Measurements from ENCODE around the gene NRL. TPM values are rescaled to one million over a fixed set of nuclear protein-coding genes. Genes with fewer than 3 reads are reported as not detected.

Gene NRL
- total and polyA plus RNA-seq, 9 of the 15 experiments (the other 6 are each of a cell fraction or from before 2014, with no cell fraction given), result 0.07 to 2.7 (median 1.4) TPM; not detected in 1

DNA sequence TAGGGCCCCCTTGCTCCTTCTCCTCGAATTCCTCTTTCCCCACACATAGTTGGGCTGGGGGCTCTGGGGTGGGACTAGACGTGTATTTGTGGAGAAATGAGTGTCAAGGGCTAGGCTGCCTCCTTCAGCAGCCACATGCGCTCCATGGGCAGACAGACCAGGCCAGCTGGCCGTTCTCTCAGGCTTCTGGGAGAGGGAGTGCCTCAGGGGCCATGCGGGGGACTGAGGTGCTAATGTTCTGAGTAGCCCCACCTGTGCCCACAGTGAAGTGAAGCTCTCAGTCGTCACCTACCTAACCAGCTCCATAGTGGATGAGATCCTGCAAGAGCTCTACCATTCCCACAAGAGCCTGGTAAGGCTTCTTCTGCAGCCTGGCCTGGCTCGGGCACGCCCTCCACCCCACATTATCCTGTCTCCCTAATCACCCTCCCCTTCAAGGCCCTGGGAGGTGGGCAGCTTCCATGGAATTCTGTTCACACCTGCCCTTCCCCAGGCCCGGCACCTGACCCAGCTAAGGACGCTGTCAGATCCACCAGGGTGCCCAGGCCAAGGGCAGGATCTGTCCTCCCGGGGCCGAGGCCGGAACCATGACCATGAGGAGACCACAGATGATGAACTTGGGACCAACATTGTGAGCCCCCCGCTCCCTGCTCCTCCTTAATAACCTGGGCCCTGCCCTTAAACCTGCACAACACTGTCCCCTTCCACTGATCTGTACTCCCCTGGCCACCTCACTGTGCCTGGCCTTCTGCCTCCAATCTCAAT, 52.4 kb downstream of the NRL start:
- H3K4me3 ChIP-seq, result no peak overlapping the region
- no peak overlapping the region for H3K4me2 ChIP-seq (ENCODE audit: insufficient read depth, low read length)
- intact Hi-C loops (cut with micrococcal nuclease), result no loop called here

More for the DNA sequence above, 52.4 kb downstream of the NRL start:
- Histone ChIP-seq H3K9me3 (replicated peaks; ENCODE audit: control insufficient read depth, insufficient read depth, low read depth, low read length) (no peaks in the 10 kb centered on the region), H3K4me1 (replicated peaks in 1 of 2; ENCODE audit: control insufficient read depth in 2 of 2, insufficient read depth in 2 of 2, low read length in 2 of 2) (peaks cover 0 to 6% of the 10 kb centered on the region in 2 experiments; a peak in 2 of 5 replicates), H3K27ac (ENCODE audit: extremely low read depth, low read depth, low read length) (no peak overlapping the region), H4K20me1 (replicated peaks; ENCODE audit: control insufficient read depth, insufficient read depth, low read length) (no peaks in the 10 kb centered on the region), H3K9me1 (ENCODE audit: control insufficient read depth, insufficient read depth, low read length) (no peaks in the 10 kb centered on the region), H3K79me2 (ENCODE audit: control insufficient read depth, insufficient read depth, low read length) (no peaks in the 10 kb centered on the region), H3K27me3 (ENCODE audit: control insufficient read depth in 2 of 2, insufficient read depth in 2 of 2, low read length in 2 of 2) (peaks cover 0 to 7% of the 10 kb centered on the region in 2 experiments; a peak in 1 of 5 replicates), H3K9ac (ENCODE audit: insufficient read depth in 1 of 2, low read depth in 2 of 2, low read length in 2 of 2) (no peak overlapping the region), H2AFZ (ENCODE audit: low read depth, low read length) (no peak overlapping the region), H3K36me3 (ENCODE audit: control insufficient read depth, insufficient read depth, low read length) (no peaks in the 10 kb centered on the region)
- DNase-seq (ENCODE audit: extremely low read depth in 1 of 4, low spot score in 3 of 4), result no peak
- ChIA-PET POLR2A (interaction anchor here (0.6 to 1.8 kb wide), 2 partner anchors 31 to 133 kb away, joined by 4 to 6 read pairs; partner anchors contain the start of genes PCK2 and TM9SF1), CTCF (ENCODE audit: low intra/inter-chr PET ratio) (no interaction called here)
- no peak for ATAC-seq
- no peak for TF ChIP-seq ZNF133 (CRISPR knock-in tag; IDR thresholded peaks at IDR 0.05)
- TF ChIP-seq ZBTB17 (CRISPR knock-in tag; IDR thresholded peaks at IDR 0.05), result no peak
- TF ChIP-seq TEAD2 (tag; IDR thresholded peaks at IDR 0.05), result no peak
- no peak for TF ChIP-seq PRMT5 (CRISPR knock-in tag; IDR thresholded peaks at IDR 0.05)
- no peak for TF ChIP-seq ZNF143 (CRISPR knock-in tag; IDR thresholded peaks at IDR 0.05)
- TF ChIP-seq TRIM28 (IDR thresholded peaks at IDR 0.05), result no peak
- no peak for TF ChIP-seq FOXJ2 (tag; IDR thresholded peaks at IDR 0.05)
- no peak for TF ChIP-seq NCOA1 (IDR thresholded peaks at IDR 0.05; ENCODE audit: low read depth)
- no peak for TF ChIP-seq ZNF3 (CRISPR knock-in tag; IDR thresholded peaks at IDR 0.05)
- no peak for TF ChIP-seq SMARCE1 (IDR thresholded peaks at IDR 0.05)
- no peak for TF ChIP-seq FOXJ3 (CRISPR knock-in tag; IDR thresholded peaks at IDR 0.05)
- no peak for TF ChIP-seq MYBL2 (IDR thresholded peaks at IDR 0.05; ENCODE audit: low read depth)
- TF ChIP-seq MYBL2 (CRISPR knock-in tag; IDR thresholded peaks at IDR 0.05; ENCODE audit: borderline replicate concordance), result no peak
- TF ChIP-seq, protein P1, sequence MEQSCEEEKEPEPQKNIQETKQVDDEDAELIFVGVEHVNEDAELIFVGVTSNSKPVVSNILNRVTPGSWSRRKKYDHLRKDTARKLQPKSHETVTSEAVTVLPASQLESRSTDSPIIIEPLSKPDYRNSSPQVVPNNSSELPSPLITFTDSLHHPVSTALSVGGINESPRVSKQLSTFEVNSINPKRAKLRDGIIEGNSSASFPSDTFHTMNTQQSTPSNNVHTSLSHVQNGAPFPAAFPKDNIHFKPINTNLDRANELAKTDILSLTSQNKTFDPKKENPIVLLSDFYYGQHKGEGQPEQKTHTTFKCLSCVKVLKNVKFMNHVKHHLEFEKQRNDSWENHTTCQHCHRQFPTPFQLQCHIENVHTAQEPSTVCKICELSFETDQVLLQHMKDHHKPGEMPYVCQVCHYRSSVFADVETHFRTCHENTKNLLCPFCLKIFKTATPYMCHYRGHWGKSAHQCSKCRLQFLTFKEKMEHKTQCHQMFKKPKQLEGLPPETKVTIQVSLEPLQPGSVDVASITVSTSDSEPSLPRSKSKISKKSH (CRISPR knock-in tag; IDR thresholded peaks at IDR 0.05), result no peak
- TF ChIP-seq, protein P2, sequence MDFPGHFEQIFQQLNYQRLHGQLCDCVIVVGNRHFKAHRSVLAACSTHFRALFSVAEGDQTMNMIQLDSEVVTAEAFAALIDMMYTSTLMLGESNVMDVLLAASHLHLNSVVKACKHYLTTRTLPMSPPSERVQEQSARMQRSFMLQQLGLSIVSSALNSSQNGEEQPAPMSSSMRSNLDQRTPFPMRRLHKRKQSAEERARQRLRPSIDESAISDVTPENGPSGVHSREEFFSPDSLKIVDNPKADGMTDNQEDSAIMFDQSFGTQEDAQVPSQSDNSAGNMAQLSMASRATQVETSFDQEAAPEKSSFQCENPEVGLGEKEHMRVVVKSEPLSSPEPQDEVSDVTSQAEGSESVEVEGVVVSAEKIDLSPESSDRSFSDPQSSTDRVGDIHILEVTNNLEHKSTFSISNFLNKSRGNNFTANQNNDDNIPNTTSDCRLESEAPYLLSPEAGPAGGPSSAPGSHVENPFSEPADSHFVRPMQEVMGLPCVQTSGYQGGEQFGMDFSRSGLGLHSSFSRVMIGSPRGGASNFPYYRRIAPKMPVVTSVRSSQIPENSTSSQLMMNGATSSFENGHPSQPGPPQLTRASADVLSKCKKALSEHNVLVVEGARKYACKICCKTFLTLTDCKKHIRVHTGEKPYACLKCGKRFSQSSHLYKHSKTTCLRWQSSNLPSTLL (IDR thresholded peaks at IDR 0.05), result no peak
- TF ChIP-seq, protein P3, sequence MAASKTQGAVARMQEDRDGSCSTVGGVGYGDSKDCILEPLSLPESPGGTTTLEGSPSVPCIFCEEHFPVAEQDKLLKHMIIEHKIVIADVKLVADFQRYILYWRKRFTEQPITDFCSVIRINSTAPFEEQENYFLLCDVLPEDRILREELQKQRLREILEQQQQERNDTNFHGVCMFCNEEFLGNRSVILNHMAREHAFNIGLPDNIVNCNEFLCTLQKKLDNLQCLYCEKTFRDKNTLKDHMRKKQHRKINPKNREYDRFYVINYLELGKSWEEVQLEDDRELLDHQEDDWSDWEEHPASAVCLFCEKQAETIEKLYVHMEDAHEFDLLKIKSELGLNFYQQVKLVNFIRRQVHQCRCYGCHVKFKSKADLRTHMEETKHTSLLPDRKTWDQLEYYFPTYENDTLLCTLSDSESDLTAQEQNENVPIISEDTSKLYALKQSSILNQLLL (CRISPR knock-in tag; IDR thresholded peaks at IDR 0.05; ENCODE audit: borderline replicate concordance), result no peak
- TF ChIP-seq RB1 (IDR thresholded peaks at IDR 0.05; ENCODE audit: low read depth), result no peak
- no peak for TF ChIP-seq BCOR (IDR thresholded peaks at IDR 0.05)
- no peak for TF ChIP-seq KDM2B (CRISPR knock-in tag; IDR thresholded peaks at IDR 0.05)
- FAIRE-seq, result no peak
- in situ Hi-C loops (cut with MboI), result no loop called here
- 15% methylated on average over 12 of the region's 14 CpGs for WGBS (ENCODE audit: insufficient coverage, low coverage, missing lambda C conversion rate)
- BruUV-seq (replicated peaks), result no TSS peak
